Activated T-cell treated with anti-CD3 and anti-CD28 coated beads, Interleukin-2, amount 50 U/mL, for 4 hours (primary cell): Measurements from ENCODE around the gene MGAT3. TPM values are rescaled to one million over a fixed set of nuclear protein-coding genes. Genes with fewer than 3 reads are reported as not detected.
A peak's percentile ranks its signal among the peaks of the same experiment; 100 is the strongest.

Source experiments
- ATAC-seq, 2 donors: fragments of 200-7000 bp; cut with Tn5 transposase; one replicate each; pipeline ENCODE4 v1.10.0; 2021
- DNase-seq: peaks from one replicate; pipeline ENCODE4 v3.0.0-alpha.2; 2020
- H3K27me3 Mint-ChIP-seq: one replicate; pipeline ENCODE4 v1.8.0; 2021; ENCODE audit warnings: low read depth, mixed read lengths
- H3K36me3 Mint-ChIP-seq: one replicate; pipeline ENCODE4 v1.8.0; 2022; ENCODE audit warnings: mixed read lengths; ENCODE audit not compliant: insufficient read depth
- H3K4me1 Mint-ChIP-seq: one replicate; pipeline ENCODE4 v1.8.0; 2021; ENCODE audit warnings: low read depth, mixed read lengths
- H3K4me3 Mint-ChIP-seq: one replicate; pipeline ENCODE4 v1.8.0; 2021; ENCODE audit warnings: mild to moderate bottlenecking, moderate library complexity, mixed read lengths
- H3K9me3 Mint-ChIP-seq: one replicate; pipeline ENCODE4 v1.8.0; 2021; ENCODE audit warnings: mixed read lengths
- total RNA-seq, 3 donors: library from RNA; stranded (reverse); gene quantifications; one replicate each; pipeline ENCODE4 v1.2.1, GENCODE V29; 2021

MGAT3 gene
- total RNA-seq, 3 donors from 2014 or later, result 0.30 to 0.90 (median 0.40) TPM

GRCh38 chr22:39468487-39469325, 11.9 kb downstream of the MGAT3 start:
- Mint-ChIP-seq H3K4me3 (no peak overlapping the region), H3K36me3 (no peaks in the 10 kb centered on the region), H3K27me3 (peaks cover 4% of the 10 kb centered on the region), H3K9me3 (no peaks in the 10 kb centered on the region), H3K4me1 (peaks cover 19% of the 10 kb centered on the region)
- ATAC-seq (no peak), DNase-seq (no peak)

- no peak for DNase-seq
- no peaks in the 10 kb centered on the region for H3K36me3 Mint-ChIP-seq
- peaks cover 4% of the 10 kb centered on the region for H3K27me3 Mint-ChIP-seq
- no peak for ATAC-seq
- no peak overlapping the region for H3K4me3 Mint-ChIP-seq
- H3K9me3 Mint-ChIP-seq, result no peaks in the 10 kb centered on the region
- H3K4me1 Mint-ChIP-seq, result peaks cover 19% of the 10 kb centered on the region
These were observed 12.5 kb downstream of the MGAT3 start for GRCh38 chr22:39469326-39469680.

GRCh38 chr22:39469681-39470450, 13.1 kb downstream of the MGAT3 start:
- H3K4me1 Mint-ChIP-seq, result peaks cover 19% of the 10 kb centered on the region
- H3K4me3 Mint-ChIP-seq, result no peak overlapping the region
- peaks cover 4% of the 10 kb centered on the region for H3K27me3 Mint-ChIP-seq
- no peaks in the 10 kb centered on the region for H3K36me3 Mint-ChIP-seq
- H3K9me3 Mint-ChIP-seq, result no peaks in the 10 kb centered on the region
- no peak for ATAC-seq
- DNase-seq, result no peak

GRCh38 chr22:39470451-39471291, 13.9 kb downstream of the MGAT3 start:
- Mint-ChIP-seq H3K27me3 (peaks cover 4% of the 10 kb centered on the region), H3K4me1 (peaks cover 19% of the 10 kb centered on the region), H3K9me3 (no peaks in the 10 kb centered on the region), H3K36me3 (no peaks in the 10 kb centered on the region), H3K4me3 (no peak overlapping the region)
- no peak for ATAC-seq
- DNase-seq, result no peak

GRCh38 chr22:39471381-39472141, 14.7 kb downstream of the MGAT3 start:
- ATAC-seq, result peak; percentile 66 to 71

GRCh38 chr22:39472570-39473556, 16.1 kb downstream of the MGAT3 start:
- no peaks in the 10 kb centered on the region for H3K36me3 Mint-ChIP-seq
- H3K4me3 Mint-ChIP-seq, result no peak overlapping the region
- no peaks in the 10 kb centered on the region for H3K9me3 Mint-ChIP-seq
- ATAC-seq (no peak), DNase-seq (no peak)
- peaks cover 4% of the 10 kb centered on the region for H3K27me3 Mint-ChIP-seq
- H3K4me1 Mint-ChIP-seq, result peaks cover 19% of the 10 kb centered on the region

More at GRCh38 chr22:39471381-39472141, 14.7 kb downstream of the MGAT3 start:
- Mint-ChIP-seq H3K36me3 (no peaks in the 10 kb centered on the region), H3K27me3 (peaks cover 4% of the 10 kb centered on the region), H3K4me1 (peaks cover 19% of the 10 kb centered on the region), H3K4me3 (no peak overlapping the region), H3K9me3 (no peaks in the 10 kb centered on the region)
- no peak for DNase-seq

GRCh38 chr22:39473851-39474250, 17.0 kb downstream of the MGAT3 start:
- no peaks in the 10 kb centered on the region for H3K9me3 Mint-ChIP-seq
- DNase-seq (no peak), ATAC-seq (no peak)
- no peaks in the 10 kb centered on the region for H3K27me3 Mint-ChIP-seq
- no peak overlapping the region for H3K4me3 Mint-ChIP-seq
- H3K36me3 Mint-ChIP-seq, result no peaks in the 10 kb centered on the region
- peaks cover 19% of the 10 kb centered on the region for H3K4me1 Mint-ChIP-seq

GRCh38 chr22:39474351-39475111, 17.7 kb downstream of the MGAT3 start:
- no peak for ATAC-seq
- Mint-ChIP-seq H3K36me3 (no peaks in the 10 kb centered on the region), H3K27me3 (no peaks in the 10 kb centered on the region), H3K9me3 (no peaks in the 10 kb centered on the region), H3K4me3 (no peak overlapping the region), H3K4me1 (peaks cover 19% of the 10 kb centered on the region)
- DNase-seq, result no peak

- Mint-ChIP-seq H3K27me3 (no peaks in the 10 kb centered on the region), H3K4me3 (no peak overlapping the region), H3K4me1 (peaks cover 19% of the 10 kb centered on the region), H3K36me3 (no peaks in the 10 kb centered on the region), H3K9me3 (no peaks in the 10 kb centered on the region)
- no peak for ATAC-seq
- no peak for DNase-seq
These were observed 18.5 kb downstream of the MGAT3 start for GRCh38 chr22:39475337-39475736.

GRCh38 chr22:39475902-39476301, 19.1 kb downstream of the MGAT3 start:
- Mint-ChIP-seq H3K9me3 (no peaks in the 10 kb centered on the region), H3K4me1 (peaks cover 17% of the 10 kb centered on the region), H3K36me3 (no peaks in the 10 kb centered on the region), H3K27me3 (no peaks in the 10 kb centered on the region), H3K4me3 (no peak overlapping the region)
- ATAC-seq (no peak), DNase-seq (no peak)

- DNase-seq (no peak), ATAC-seq (no peak)
- Mint-ChIP-seq H3K4me3 (no peak overlapping the region), H3K27me3 (peaks cover 3% of the 10 kb centered on the region), H3K9me3 (no peaks in the 10 kb centered on the region), H3K36me3 (no peaks in the 10 kb centered on the region), H3K4me1 (peaks cover 12% of the 10 kb centered on the region)
These were observed 19.9 kb downstream of the MGAT3 start for GRCh38 chr22:39476664-39477063.

- ATAC-seq, result no peak
- H3K4me3 Mint-ChIP-seq, result no peak overlapping the region
- H3K4me1 Mint-ChIP-seq, result peaks cover 3% of the 10 kb centered on the region
These were observed 20.7 kb downstream of the MGAT3 start for GRCh38 chr22:39477542-39477941.

More at GRCh38 chr22:39477542-39477941, 20.7 kb downstream of the MGAT3 start:
- no peaks in the 10 kb centered on the region for H3K36me3 Mint-ChIP-seq
- no peak for DNase-seq
- H3K9me3 Mint-ChIP-seq, result no peaks in the 10 kb centered on the region
- H3K27me3 Mint-ChIP-seq, result peaks cover 3% of the 10 kb centered on the region
